Fibroblast of lung (primary cell): ENCODE results near the gene OLIG2. TPM values are rescaled to one million over a fixed set of nuclear protein-coding genes. Genes with fewer than 3 reads are reported as not detected.

Source experiments
- DNase-seq, 2 donors: peaks; one replicate each; pipeline versions ENCODE4 v3.0.0 to v3.0.0-alpha.2; 2010; ENCODE audit warnings: low read depth in 2 of 2
- H2AFZ ChIP-seq: 2 replicates; pipeline ENCODE4 v1.5.1; 2012; ENCODE audit warnings: low read length, control low read depth, inconsistent platforms
- H3K27ac ChIP-seq: 2 replicates; pipeline ENCODE4 v1.5.1; 2011; ENCODE audit warnings: low read length, control low read depth; ENCODE audit not compliant: insufficient read depth
- H3K27me3 ChIP-seq: 2 replicates; pipeline ENCODE4 v1.5.1; 2011; ENCODE audit warnings: mild to moderate bottlenecking, low read length; ENCODE audit not compliant: control insufficient read depth, insufficient read depth
- H3K36me3 ChIP-seq: 2 replicates; pipeline ENCODE4 v1.5.1; 2011; ENCODE audit warnings: low read length; ENCODE audit not compliant: control insufficient read depth, insufficient read depth
- H3K4me1 ChIP-seq: 2 replicates; pipeline ENCODE4 v1.5.1; 2011; ENCODE audit warnings: low read length; ENCODE audit not compliant: control insufficient read depth, insufficient read depth; ENCODE audit errors: extremely low read depth
- H3K4me2 ChIP-seq: 2 replicates; pipeline ENCODE4 v1.5.1; 2011; ENCODE audit warnings: low read length, control low read depth; ENCODE audit not compliant: insufficient read depth; ENCODE audit errors: extremely low read depth
- H3K4me3 ChIP-seq, 4 experiments: fragments of 200-600 bp in 1 of 4; sonication (generic) in 1 of 4; replicated peaks in 1 of 4; 2 replicates each; pipeline ENCODE4 v1.5.1; 2011 to 2016; ENCODE audit warnings: low read length in 4 of 4, low read depth in 3 of 4, mild to moderate bottlenecking in 3 of 4, control low read depth in 2 of 4, inconsistent platforms in 1 of 4, mixed read lengths in 1 of 4; ENCODE audit not compliant: insufficient read depth in 1 of 4; ENCODE audit errors: control extremely low read depth in 1 of 4
- H3K79me2 ChIP-seq: 2 replicates; pipeline ENCODE4 v1.5.1; 2012; ENCODE audit warnings: mild to moderate bottlenecking, low read length, inconsistent platforms; ENCODE audit not compliant: control insufficient read depth, insufficient read depth
- H3K9ac ChIP-seq: 2 replicates; pipeline ENCODE4 v1.5.1; 2011; ENCODE audit warnings: mild to moderate bottlenecking, low read length, control low read depth; ENCODE audit not compliant: insufficient read depth
- H3K9me3 ChIP-seq: 2 replicates; pipeline ENCODE4 v1.5.1; 2012; ENCODE audit warnings: low read depth, low read length; ENCODE audit not compliant: control insufficient read depth, insufficient read depth
- H4K20me1 ChIP-seq: 2 replicates; pipeline ENCODE4 v1.5.1; 2011; ENCODE audit warnings: low read length; ENCODE audit not compliant: control insufficient read depth, insufficient read depth; ENCODE audit errors: extremely low read depth
- EZH2 ChIP-seq: IDR thresholded peaks from 2 replicates; pipeline ENCODE4 v1.5.1; 2012; ENCODE audit warnings: low read length, control low read depth, mild to moderate bottlenecking; ENCODE audit errors: missing control alignments
- polyA plus RNA-seq, 2 donors: library from polyadenylated mRNA; depleted of rRNA in 1 of 2; stranded (reverse) in 1 of 2; unstranded in 1 of 2; fragments of >200 nt; gene quantifications; 2 replicates each; pipeline ENCODE4 v1.2.1, GENCODE V29; 2011 to 2012; ENCODE audit warnings: missing spikeins in 1 of 2
- total RNA-seq: library from RNA; depleted of rRNA; stranded (reverse); fragments of >200 nt; gene quantifications from 2 replicates; pipeline ENCODE4 v1.2.1, GENCODE V29; 2014
- TF ChIP-seq, protein P1 (sequence below), 2 donors: IDR thresholded peaks in 1 of 2; conservative IDR thresholded peaks in 1 of 2; 1 replicate in 1 of 2; 2 replicates in 1 of 2; pipeline ENCODE4 v1.5.1; 2011 to 2012; ENCODE audit warnings: low read length in 2 of 2, control low read depth in 1 of 2, inconsistent platforms in 1 of 2, low read depth in 1 of 2, mild to moderate bottlenecking in 1 of 2

OLIG2 gene
- total and polyA plus RNA-seq, 2 donors (not counting 1 experiment from before 2014, with no cell fraction given) = not detected

DNA sequence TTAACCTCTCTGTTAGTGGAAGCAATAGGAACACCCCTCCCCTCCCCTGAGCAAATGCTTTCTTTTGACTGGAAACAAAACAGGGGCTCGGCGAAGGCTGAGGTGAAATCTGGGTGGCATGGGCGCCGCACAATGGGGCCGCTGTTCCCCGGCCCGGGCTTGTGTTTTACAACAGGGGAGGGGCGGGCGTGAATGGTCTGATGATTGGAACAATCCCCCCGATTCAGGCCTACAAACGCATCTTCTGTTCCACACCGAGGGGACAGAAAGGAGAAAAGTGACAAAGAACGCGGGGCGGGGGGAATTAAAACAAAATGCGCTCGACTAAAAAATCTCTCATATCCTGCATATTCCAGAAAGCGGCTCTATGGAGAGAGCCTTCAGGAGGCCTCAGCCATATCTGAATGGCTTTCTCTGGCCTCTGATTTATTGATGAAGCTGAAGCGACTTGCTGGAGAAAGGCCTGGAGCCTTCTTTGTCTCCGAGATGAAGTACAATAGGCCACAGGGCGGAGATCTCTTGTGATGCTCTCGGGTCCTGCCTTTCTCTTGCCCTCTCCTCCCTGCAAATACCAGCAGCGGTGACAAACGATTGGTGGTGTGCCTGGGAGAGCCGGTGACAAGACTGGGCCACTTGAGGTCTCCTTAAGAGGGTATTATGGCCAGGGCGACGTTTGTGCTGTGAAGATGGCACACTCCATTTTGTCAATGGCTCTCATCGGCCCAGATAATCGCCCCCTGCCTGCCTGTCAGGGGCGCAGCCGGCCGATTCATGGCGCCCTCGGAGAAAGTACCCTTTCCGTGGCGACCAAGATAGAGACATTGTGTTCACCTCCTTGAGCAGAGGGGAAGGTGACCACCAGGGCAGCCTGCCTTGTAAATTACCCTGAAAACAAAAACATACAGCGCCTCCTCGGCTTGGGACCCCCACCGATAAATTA lies 47.1 kb upstream of the OLIG2 start:
- H3K4me3 ChIP-seq = no peak overlapping the region
- H3K4me1 ChIP-seq = no peaks in the 10 kb centered on the region
- no peak for DNase-seq
- H3K36me3 ChIP-seq = no peaks in the 10 kb centered on the region
- no peaks in the 10 kb centered on the region for H4K20me1 ChIP-seq
- no peak overlapping the region for H2AFZ ChIP-seq
- peaks cover 3% of the 10 kb centered on the region for H3K27me3 ChIP-seq
- TF ChIP-seq, protein P1, sequence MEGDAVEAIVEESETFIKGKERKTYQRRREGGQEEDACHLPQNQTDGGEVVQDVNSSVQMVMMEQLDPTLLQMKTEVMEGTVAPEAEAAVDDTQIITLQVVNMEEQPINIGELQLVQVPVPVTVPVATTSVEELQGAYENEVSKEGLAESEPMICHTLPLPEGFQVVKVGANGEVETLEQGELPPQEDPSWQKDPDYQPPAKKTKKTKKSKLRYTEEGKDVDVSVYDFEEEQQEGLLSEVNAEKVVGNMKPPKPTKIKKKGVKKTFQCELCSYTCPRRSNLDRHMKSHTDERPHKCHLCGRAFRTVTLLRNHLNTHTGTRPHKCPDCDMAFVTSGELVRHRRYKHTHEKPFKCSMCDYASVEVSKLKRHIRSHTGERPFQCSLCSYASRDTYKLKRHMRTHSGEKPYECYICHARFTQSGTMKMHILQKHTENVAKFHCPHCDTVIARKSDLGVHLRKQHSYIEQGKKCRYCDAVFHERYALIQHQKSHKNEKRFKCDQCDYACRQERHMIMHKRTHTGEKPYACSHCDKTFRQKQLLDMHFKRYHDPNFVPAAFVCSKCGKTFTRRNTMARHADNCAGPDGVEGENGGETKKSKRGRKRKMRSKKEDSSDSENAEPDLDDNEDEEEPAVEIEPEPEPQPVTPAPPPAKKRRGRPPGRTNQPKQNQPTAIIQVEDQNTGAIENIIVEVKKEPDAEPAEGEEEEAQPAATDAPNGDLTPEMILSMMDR (conservative IDR thresholded peaks at IDR 0.05 in 1 of 2, IDR thresholded peaks at IDR 0.05 in 1 of 2; ENCODE audit: low read depth in 1 of 2, low read length in 2 of 2) = no peak
- TF ChIP-seq EZH2 = no peak
- no peaks in the 10 kb centered on the region for H3K79me2 ChIP-seq
- no peak overlapping the region for H3K4me2 ChIP-seq
- H3K9me3 ChIP-seq = no peaks in the 10 kb centered on the region
- no peak overlapping the region for H3K9ac ChIP-seq
- no peak overlapping the region for H3K27ac ChIP-seq

DNA sequence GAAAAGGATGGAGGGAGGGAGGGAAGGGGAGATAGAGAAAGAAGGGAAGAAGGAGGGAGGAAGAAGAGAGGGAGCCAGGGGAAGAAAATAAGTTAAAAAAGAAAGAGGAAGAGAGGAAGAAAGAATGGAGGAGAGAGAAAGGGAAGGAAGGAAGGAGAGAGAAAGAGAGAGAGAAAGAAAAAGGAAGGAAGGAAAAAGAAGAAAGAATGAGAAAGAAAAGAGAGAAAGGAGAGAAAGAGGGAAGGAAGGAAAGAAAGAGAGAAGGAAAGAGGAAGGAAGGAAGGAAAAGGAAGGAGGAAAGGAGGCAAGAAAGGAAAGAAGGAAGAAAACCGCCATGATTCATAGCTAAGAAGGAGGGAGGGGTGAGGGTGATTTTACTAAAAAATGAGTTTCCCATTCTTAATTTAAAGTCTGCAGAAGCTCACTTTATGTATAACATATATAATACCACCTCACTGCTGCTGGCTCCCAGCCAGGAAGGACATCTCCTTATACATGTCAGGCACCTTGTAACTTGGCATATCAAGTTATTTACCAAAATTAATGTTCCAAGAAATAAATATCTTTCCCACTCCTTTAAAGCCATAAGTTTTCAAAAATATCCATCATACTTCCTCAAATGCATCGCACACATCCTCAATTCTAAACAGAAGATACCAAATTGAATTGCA lies 46.0 kb upstream of the OLIG2 start:
- no peak overlapping the region for H3K4me3 ChIP-seq
- no peak overlapping the region for H2AFZ ChIP-seq
- TF ChIP-seq, protein P1 (conservative IDR thresholded peaks at IDR 0.05 in 1 of 2, IDR thresholded peaks at IDR 0.05 in 1 of 2; ENCODE audit: low read depth in 1 of 2, low read length in 2 of 2) = no peak
- TF ChIP-seq EZH2 = no peak
- no peaks in the 10 kb centered on the region for H4K20me1 ChIP-seq
- DNase-seq = no peak
- no peaks in the 10 kb centered on the region for H3K9me3 ChIP-seq
- H3K9ac ChIP-seq = no peak overlapping the region
- H3K36me3 ChIP-seq = no peaks in the 10 kb centered on the region
- H3K27ac ChIP-seq = no peak overlapping the region
- H3K27me3 ChIP-seq = peaks cover 3% of the 10 kb centered on the region
- no peaks in the 10 kb centered on the region for H3K79me2 ChIP-seq
- H3K4me1 ChIP-seq = no peaks in the 10 kb centered on the region
- H3K4me2 ChIP-seq = no peak overlapping the region

DNA sequence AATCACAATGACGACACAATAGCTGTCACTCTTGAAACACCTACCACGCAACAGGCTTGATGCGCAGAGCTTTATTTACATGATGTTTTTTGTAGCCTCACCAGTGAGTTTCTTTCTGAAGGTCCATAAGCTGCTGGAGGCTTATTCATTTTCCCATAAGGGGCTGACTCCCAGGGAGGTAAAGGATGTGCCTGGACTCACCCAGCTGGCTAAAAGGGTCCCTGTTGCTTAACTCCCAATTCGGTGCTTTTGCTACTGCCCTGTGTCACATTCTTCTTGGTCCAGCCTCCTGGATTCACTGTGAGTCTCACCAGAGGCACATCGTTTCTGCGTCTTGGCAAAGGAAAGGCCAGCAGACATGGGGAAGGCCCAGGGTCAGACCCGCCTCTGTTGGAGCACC lies 44.6 kb upstream of the OLIG2 start:
- Histone ChIP-seq H4K20me1 (no peaks in the 10 kb centered on the region), H3K9ac (no peak overlapping the region), H3K9me3 (no peaks in the 10 kb centered on the region), H3K4me1 (no peaks in the 10 kb centered on the region), H3K4me3 (no peak overlapping the region), H3K36me3 (no peaks in the 10 kb centered on the region), H3K79me2 (no peaks in the 10 kb centered on the region), H2AFZ (no peak overlapping the region), H3K27ac (no peak overlapping the region), H3K4me2 (no peak overlapping the region), H3K27me3 (peaks cover 6% of the 10 kb centered on the region)
- DNase-seq = no peak
- TF ChIP-seq EZH2 = no peak
- TF ChIP-seq, protein P1 (conservative IDR thresholded peaks at IDR 0.05 in 1 of 2, IDR thresholded peaks at IDR 0.05 in 1 of 2; ENCODE audit: low read depth in 1 of 2, low read length in 2 of 2) = no peak
